Activated T-cell treated with anti-CD3 and anti-CD28 coated beads, Interleukin-2, amount 50 U/mL, for 48 hours (primary cell): ENCODE results near the gene HSF5.
"Not testable (repeated sequence)": the region's sequence is repeated elsewhere in the genome, so short reads cannot be mapped to it uniquely, and the experiment has no call there.

Source experiments
- DNase-seq, 2 experiments: peaks; one replicate each; pipeline ENCODE4 v3.0.0-alpha.2; 2020

The HSF5 gene

DNA sequence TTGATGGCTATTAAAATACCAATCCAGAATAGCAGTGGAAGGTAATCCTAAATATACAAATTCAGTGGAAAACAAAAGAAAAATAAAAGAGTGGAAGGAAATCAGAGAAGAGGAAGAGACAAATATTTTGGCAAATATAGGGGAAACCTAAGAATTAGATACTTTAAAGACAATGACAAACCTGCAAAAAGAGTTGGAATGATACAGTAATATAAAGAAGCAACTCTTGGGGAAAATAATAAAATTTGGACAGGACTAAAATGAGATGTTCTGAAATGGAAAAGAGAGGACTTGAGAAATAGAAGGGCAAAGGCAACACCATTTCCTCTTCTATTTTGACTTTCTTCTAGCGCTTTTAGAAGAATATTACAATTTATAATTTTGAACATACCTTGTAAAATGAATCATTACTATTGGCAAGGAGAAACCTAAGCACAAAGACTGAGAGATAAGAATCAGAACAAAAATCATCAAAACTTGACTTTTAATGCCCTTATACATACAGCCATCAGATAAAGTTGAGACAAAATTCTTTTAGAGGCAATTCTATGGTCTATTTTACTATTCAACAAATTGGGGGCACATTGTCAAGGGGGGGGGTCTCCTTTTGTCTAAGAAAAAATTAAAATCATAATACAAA lies 76.0 kb downstream of the HSF5 start:
- no peak for DNase-seq

DNA sequence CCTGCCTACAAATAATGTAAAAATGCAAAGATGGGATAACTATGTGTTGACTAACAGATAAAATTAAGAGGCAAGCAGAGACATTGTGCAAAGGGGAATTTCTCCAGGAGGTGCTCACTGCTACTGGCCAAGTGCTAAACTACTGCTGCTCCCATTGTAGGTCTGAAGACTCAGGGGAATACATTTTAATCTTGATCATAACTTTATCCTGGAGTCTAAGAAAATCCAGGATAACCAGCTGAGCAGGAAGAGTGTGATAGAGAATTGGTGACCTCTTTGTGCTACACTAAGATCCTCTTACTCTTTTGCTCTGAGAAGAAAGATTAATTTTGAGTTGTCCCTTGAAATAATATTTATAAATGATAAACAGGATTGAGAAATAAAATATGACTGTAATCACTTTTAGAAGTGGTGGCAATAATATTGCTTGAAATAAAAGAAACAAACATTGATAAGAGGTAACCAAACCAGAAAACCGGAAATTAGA lies 76.8 kb downstream of the HSF5 start:
- DNase-seq = no peak

DNA sequence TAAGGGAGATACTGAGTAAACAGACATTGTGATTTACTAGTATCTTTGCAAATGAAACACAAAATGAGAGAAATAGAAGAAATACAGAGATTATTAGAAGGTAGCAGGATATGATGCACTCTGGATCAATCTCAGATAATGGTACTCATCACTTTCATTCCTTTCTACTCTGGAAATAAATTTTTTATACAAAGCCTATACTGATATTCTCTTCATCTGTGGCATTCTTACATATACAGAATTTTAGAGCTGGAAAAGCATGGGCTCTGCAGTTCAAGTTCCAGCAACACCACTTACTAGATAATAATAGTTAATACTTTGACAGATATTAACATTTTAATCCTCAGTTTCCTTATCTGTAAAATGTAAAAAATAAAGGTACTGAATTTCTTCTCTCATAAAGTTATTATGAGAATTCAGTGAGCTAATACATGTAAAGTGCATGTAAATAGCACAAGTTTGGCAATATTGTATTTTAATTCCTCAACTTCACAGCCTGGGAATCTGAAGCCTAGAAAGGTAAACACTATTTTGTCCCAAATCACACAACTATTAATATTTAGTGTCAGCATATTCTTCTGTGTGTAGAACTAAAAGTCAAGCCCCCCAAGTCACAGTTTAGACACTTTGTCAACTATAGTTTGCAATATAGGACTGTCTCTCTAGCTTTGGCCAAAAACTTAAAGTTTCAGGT lies 77.3 kb downstream of the HSF5 start:
- DNase-seq = no peak

DNA sequence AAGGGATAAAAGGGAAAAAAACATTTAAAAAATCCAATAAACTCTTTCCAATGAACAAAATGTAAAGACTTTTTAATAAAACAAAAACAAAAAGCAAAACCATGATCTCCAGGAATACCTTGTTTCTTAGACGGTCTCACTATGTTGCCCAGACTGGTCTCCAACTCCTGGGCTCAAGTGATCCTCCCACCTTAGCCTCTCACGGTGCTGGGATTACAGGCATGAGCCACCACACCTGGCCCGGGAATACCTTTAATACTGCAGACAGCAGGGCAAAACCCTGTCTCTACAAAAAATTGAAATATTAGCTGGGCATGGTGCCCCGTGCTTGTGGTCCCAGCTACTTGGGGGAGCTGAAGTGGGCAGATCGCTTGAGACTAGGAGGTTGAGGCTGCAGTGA lies 78.8 kb downstream of the HSF5 start:
- no peak for DNase-seq

DNA sequence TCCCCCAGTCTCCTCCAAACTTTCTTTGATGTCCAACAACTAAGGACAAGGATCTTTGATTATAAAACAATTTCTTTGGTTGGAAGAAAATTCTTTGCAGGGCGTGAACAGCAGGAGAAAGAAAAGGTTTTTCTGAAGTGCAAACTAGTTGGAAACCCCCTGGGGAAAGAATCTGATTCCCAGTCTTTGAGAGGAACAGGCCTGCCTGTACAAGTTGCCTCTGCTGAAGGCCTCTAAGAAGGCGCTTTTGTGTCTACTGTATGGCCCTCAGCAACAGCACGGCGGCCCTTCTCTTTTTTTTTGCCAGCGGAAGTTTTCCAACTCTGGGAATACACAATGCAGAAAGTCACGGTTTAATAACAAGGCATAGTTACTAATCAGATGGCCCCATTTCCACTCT lies 84.9 kb downstream of the HSF5 start:
- no peak for DNase-seq

DNA sequence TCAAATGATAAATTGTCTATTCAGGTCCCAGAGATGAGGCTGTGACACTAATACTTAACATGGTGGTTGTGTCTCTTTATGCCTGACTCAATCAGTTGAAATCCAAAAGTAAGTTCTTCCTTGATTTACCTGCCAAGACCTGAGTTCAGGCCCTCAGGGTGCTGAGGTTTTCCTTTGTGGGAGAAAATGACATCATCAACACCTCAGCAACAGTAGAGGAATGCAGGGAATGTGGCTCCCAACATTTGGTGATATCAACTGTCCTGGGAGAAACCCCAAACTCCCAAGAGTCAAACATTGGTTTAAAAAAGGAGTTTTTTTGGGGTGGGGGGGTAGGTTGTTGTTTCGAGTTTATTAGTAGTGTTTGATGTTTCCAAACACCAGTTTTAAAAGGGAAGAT lies 85.5 kb downstream of the HSF5 start:
- DNase-seq = no peak

DNA sequence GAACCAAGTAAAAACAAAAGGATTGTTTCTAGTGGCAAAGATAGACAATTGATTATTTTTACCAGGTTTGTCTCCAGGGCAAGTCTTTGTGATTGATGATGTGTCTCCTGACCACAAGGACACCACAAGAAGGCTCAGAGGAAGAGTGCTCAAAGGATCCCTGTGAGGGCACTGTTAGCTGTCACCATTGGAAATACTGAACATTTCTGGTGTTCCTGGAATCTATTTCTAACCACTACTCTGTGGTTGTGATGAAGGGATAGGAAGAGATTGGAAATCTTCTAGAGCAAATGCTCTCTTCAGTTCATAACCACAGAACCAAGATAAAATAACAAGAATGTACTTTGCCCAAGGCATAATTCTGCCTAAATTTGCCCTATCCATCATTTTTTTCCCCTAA lies 86.2 kb downstream of the HSF5 start:
- DNase-seq = no peak

DNA sequence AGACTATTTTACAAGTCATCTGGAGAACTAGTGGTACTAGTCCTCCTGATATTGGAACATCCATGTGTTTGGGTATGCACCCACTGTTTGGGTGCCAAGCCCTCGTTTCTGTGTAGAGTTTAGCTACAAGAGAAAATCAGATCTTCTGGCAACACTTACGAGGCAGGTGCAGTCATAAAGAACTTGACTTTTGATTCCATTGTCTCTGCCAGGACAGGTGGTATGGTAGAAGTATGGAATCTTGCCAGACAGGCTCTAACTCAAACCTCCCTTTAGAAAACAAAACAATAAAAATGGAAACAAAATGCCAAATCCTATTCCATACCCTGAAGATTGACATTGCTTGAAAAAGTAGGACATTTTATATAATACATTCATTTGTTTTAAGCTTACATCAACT lies 86.9 kb downstream of the HSF5 start:
- no peak for DNase-seq

DNA sequence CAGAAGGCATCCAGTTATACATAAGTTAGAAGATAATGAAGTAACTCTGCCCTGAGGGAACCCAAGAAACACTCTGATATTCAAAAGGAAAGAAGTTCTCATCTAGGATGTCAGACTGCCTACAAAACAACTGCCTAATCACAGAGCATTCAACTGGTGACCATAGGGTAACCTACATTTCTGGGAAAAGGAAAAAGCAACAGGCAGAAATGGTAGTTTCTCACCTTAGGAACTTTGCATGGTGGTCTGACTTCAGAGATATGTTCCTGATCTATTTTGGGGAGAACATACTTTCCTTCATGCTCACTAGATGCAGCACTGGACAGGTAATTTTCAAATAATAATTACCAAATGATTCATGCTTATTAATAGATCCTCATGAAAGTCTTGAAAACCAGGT lies 87.4 kb downstream of the HSF5 start:
- no peak for DNase-seq

DNA sequence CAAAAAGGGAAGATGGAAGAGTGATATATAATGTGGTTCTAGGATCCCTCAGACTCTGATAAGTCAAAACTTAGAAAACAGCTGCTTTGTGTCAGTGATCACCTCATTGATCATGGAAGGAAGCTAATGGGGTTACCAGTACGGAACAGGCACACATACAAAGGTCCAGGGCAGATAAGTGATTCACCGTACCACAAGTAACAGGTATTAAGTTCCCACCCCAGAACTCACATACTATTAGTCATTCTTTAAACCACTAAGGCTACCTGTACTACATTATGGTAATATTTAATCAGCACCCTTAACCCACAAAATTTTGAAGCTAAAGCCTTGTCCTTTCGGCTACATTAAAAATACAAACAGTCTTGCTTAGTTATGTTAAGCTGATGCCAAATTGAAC lies 88.2 kb downstream of the HSF5 start:
- no peak for DNase-seq

DNA sequence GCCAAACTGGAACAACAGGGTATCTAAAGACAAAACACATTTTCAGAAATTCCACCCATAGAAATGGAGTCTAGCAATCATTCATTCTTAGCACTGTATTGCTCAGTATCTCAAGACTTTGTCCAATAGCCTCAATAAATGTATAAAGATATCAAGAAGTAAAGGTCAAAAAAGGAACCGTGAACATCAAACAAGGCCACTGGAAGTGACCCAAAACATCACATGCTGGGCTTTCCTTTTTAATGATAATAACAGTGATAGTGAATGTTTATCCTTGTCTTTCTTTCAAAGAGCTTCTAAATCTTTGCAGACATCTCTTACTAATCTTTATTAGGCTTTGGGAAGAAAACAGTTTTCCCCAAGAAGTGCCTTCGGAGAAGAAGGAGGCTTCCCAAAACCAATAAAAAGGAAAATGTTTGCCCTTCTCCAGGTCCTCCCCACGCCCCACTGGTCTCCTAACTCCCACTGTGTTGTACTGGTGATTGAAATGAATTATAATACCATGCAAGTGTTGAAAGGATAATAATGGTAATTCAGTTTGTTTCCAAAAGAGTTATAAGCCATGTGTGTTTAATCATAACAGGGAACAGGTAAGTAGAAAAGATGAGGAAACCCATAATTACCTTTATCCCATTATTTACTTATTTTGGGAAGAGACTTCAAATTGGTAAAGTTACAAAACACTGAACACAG lies 89.5 kb downstream of the HSF5 start:
- DNase-seq = no peak

DNA sequence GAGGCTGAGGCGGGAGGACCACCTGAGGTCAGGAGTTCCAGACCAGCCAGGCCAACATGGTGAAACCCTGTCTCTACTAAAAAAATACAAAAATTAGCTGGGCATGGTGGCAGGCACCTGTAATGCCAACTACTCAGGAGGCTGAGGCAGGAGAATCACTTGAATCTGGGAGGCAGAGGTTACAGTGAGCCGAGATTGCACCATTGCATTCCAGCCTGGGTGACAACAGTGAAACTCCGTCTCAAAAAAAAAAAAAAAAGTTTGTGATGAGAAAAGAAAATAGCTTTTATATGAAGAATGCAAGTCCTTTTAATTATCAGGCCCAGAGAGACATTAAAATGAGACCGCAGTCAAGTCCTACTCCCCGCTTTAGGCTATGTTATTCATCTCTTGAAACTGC lies 90.8 kb downstream of the HSF5 start:
- not testable (repeated sequence) for DNase-seq

DNA sequence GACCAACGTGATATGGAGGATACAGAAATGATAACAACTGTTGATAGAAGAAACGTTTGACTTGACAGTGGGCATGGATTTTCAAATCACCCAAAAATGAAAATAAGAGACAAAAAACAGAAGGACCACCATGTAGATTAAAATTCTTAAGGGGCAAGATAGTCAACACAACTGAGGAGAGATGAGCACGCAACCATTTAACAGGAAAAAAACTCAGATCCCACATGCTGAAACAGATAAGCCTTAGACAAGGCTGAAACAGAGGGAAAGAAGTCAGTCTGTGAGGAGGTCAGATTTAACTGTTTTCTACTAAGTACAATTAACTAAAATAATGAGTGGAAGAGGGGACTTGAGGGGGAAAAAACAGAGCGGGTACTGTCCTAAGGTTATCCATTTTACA lies 92.0 kb downstream of the HSF5 start:
- DNase-seq = no peak

DNA sequence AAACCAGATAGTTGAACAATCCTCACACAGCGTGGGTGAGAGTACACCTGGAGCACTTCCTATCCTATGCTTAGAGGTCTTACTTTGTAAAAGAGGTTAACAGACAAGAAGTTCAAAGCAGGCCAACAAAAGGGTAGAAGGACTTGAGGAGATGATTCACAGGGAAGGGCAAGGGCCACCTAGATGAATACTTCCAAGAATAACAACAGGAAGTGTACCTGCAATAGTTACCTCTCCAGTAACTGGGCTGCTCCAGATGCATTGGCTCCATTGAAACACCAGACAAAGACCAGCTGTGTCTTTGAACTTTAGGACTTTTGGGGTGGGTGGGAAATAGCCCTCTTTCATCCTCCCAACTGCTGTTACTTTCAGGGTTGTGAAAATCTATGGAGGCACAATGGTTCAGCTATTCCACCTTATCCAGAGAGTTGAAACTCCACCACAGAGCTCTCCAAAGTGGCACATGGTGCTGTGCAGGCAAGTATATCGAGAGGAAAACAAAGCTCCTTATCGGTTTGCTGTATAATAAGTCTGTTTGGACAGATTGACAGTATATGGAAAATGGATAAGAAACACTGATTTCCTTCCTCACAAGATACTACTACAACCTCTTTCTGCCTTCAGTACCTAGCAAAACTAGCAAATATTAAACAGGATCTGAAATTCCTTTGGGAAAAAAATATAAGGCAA lies 93.5 kb downstream of the HSF5 start:
- no peak for DNase-seq

DNA sequence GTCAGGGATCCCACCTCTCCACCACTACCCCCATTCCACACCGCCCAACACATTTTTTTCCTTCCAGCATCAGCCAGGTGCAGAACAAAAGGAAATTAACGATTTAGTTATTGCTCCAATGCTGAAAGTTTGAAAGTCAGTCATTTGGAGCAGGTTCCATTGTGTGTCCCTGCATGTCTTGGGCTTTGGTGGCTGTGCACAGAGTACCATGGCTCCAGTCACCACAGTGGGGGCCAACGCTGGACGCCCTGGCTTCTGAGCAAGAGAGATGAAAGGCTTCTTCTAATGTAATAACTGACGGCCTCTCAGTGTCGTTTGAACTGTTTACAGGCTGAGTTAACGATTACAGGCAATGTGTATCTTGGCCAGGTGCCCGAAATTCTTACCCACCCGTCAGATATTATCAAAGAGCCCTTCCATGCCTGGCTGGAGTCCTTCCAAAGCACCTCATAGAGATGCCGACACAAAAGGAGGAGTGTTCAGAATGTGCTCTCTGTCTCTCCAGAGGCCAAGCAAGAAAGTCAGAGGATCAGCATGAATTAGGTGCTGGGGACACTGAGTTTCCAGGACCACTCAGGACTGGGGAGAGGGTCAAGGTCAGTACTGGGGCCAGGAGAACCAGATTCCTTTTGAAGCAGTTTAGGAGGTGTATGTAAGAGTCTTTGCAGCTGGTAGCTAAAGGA lies 96.8 kb downstream of the HSF5 start:
- no peak for DNase-seq

DNA sequence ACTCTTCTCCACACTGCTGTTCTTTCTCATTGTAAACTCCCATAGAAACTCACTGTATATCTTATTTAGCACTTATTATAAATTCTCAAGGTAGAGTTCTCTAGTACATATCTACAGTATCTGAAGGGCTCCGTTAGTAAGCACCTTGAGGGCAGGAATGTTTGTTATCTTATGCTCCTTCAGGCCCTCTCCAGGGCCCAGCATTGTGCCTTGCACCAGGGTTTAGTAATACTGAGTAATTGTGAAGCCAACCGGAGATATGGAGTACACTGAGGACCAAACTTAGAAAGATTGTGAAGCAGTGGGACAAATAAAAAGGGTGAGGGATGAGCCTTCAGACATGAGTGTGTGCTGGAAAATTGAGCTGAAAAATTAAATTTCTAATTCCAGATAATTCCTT lies 97.3 kb downstream of the HSF5 start:
- DNase-seq = no peak

DNA sequence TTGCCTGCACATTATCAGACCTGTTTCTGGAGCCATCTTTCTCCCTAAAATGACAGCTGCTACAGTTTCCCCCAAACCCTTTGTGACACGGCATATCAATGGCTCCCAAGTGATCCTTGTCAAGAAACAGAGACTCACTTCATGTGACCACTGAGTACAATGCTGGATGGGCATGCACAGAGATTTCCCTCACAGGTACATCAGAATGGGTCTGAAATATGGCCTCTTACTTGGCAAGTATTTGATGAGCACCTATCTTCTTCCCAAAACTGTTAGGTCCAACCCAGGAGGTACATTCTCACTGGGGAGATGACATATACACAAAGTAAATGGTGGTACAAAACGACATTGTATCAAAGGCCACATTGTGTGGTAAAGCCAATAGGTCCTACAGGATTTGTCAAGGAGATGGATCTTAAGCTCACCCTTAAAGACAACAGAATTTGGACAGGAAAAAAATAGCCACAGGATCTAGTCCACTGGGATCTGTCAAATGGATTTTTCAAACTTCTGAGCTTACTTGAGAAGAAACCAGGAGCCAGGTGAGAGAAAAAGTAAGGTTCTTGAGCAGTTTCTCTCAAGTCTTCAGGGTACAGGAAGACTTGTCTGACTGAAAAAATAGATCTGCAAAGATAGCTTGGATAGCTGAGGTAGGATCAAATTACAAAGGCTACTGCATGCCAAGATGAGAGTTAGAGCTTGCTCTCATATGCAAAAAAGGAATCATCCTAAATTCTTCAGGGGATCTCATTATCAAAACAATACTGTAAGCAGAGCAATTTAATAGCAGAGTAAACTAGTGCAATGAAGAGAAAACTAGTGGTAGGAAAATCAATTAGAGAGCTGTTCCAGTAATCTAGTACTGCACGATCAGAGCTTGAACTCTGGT lies 99.7 kb downstream of the HSF5 start:
- DNase-seq = no peak

DNA sequence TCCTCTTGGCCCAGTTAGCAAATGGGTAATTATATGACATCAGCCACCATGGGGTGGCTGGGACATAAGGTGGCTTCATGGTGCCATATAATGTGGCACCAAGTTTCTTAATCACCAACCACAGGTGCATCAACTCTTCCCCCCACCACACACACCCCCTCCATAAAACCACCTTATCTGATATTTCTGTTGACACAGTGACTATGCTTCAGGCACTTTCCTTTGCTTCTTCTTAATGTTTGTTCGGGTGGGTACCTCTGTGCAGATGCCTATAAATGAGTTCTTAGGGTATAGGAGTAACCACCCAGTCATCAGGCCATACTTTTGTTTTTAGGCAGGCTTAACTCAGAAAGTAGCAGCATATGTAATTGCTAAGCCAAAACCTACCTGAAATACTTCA lies 100.4 kb downstream of the HSF5 start:
- peak in 1 of 2 experiments; percentile 32 for DNase-seq

DNA sequence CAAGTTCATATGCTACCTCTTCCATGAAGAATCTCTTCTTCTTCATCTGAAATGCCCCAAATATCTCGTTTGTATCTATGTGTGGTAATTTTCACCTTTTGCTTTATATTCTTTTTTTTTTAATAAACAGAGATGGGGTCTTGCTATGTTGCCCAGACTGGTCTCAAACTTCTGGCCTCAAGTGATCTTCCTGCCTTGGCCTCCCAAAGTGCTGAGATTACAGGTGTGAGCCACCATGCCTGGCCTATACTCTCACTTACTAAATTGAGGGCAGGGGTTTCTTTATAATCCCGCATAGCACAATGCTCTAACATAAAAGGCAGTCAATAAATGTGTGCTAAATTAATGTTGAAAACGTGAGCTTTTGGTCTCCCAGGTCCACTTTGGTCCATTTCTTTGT lies 101.5 kb downstream of the HSF5 start:
- no peak for DNase-seq

DNA sequence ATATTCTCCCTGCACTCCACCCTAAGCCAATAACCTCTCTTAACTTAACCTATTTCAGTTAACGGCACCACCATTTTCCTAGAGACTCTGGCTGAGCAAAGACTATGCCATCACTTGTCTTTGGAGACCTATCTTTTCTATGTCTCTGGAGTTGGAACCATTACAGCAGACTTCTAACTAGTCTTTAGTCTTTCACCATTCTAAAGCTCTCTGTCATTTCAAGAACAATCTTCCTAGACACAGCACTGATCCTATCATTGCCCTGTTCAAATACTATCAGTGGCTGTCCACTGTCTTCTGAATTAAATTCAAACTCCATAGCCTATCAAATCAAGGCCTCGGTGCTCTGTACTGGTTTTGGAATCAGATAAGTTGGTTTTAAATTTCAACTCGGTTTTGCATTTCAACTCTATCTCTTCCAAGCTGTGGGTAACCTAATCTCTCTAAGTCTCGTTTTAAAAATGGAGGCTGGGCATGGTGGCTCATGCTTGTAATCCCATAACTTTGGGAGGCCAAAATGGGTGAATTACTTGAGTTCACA lies 102.8 kb downstream of the HSF5 start:
- DNase-seq = no peak

DNA sequence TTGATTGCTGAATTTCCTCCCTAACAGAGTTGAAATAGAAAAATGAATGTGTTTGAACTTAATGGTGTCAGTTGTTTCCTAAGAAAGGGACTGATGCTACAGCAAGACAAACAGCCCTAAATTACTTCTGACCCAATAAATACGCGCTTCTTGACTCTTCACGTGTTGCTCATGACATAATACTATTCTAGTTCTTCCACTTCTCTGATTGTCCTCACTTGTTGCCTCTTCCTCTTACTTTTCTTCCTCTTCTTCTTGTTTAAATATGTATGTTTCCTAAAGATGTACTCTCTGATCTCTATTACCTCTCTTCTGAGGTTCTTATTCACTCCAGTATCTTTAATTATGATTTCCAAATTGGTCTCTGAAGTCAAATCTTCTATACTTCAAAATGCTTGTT lies 103.3 kb downstream of the HSF5 start:
- no peak for DNase-seq
